ENCODE measurements around the gene TOX3. TPM values are rescaled to one million over a fixed set of nuclear protein-coding genes. Genes with fewer than 3 reads are reported as not detected.

The TOX3 gene
- total RNA-seq, 1 experiment from 2014 or later, result not detected

DNA sequence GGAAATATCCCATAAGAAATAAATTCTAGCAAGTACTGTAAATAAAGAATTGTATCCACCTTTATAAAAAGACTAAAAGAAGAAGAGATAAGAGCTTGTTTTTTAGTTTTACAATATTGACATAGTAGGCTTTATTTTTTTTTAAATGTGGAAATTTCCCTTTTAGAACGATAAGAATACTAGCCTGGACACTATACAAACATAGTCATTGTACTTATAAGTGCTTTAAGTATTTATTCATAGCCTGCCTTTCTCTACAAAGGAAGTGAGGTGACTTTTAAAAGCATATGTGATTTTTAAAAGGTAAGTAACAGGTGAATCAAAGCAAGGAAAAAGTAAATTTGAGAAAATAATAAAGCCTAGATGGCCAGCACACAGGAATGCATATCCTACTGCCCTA lies 17.7 kb downstream of the TOX3 start:
- CTCF ChIA-PET, result no interaction called here
- intact Hi-C loops (cut with micrococcal nuclease), result no loop called here
- TF ChIP-seq, protein P1, sequence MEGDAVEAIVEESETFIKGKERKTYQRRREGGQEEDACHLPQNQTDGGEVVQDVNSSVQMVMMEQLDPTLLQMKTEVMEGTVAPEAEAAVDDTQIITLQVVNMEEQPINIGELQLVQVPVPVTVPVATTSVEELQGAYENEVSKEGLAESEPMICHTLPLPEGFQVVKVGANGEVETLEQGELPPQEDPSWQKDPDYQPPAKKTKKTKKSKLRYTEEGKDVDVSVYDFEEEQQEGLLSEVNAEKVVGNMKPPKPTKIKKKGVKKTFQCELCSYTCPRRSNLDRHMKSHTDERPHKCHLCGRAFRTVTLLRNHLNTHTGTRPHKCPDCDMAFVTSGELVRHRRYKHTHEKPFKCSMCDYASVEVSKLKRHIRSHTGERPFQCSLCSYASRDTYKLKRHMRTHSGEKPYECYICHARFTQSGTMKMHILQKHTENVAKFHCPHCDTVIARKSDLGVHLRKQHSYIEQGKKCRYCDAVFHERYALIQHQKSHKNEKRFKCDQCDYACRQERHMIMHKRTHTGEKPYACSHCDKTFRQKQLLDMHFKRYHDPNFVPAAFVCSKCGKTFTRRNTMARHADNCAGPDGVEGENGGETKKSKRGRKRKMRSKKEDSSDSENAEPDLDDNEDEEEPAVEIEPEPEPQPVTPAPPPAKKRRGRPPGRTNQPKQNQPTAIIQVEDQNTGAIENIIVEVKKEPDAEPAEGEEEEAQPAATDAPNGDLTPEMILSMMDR (IDR thresholded peaks at IDR 0.05; ENCODE audit: unreplicated experiment), result no peak
- DNase-seq (ENCODE audit: unreplicated experiment), result no peak
- Mint-ChIP-seq H3K27ac (ENCODE audit: low read depth, unreplicated experiment) (no peak overlapping the region), H3K36me3 (ENCODE audit: insufficient read depth, unreplicated experiment) (no peaks in the 10 kb centered on the region), H3K4me1 (ENCODE audit: insufficient read depth, unreplicated experiment) (no peaks in the 10 kb centered on the region), H3K4me3 (ENCODE audit: unreplicated experiment) (no peak overlapping the region), H3K27me3 (ENCODE audit: insufficient read depth, unreplicated experiment) (no peaks in the 10 kb centered on the region), H3K9me3 (ENCODE audit: unreplicated experiment) (peaks cover 17% of the 10 kb centered on the region)
- no TSS peak for BruUV-seq (replicated peaks)
- POLR2A ChIA-PET, result no interaction called here

- TF ChIP-seq, protein P1 (IDR thresholded peaks at IDR 0.05; ENCODE audit: unreplicated experiment), result no peak
- no peaks in the 10 kb centered on the region for H3K4me1 Mint-ChIP-seq (ENCODE audit: insufficient read depth, unreplicated experiment)
- CTCF ChIA-PET, result no interaction called here
- peaks cover 17% of the 10 kb centered on the region for H3K9me3 Mint-ChIP-seq (ENCODE audit: unreplicated experiment)
- BruUV-seq (replicated peaks), result no TSS peak
- intact Hi-C loops (cut with micrococcal nuclease), result no loop called here
- H3K4me3 Mint-ChIP-seq (ENCODE audit: unreplicated experiment), result no peak overlapping the region
- no peaks in the 10 kb centered on the region for H3K27me3 Mint-ChIP-seq (ENCODE audit: insufficient read depth, unreplicated experiment)
- H3K36me3 Mint-ChIP-seq (ENCODE audit: insufficient read depth, unreplicated experiment), result no peaks in the 10 kb centered on the region
- no peak for DNase-seq (ENCODE audit: unreplicated experiment)
- no peak overlapping the region for H3K27ac Mint-ChIP-seq (ENCODE audit: low read depth, unreplicated experiment)
- POLR2A ChIA-PET, result no interaction called here
These were observed 18.4 kb downstream of the TOX3 start for GRCh38 chr16:52528393-52529065.

DNA sequence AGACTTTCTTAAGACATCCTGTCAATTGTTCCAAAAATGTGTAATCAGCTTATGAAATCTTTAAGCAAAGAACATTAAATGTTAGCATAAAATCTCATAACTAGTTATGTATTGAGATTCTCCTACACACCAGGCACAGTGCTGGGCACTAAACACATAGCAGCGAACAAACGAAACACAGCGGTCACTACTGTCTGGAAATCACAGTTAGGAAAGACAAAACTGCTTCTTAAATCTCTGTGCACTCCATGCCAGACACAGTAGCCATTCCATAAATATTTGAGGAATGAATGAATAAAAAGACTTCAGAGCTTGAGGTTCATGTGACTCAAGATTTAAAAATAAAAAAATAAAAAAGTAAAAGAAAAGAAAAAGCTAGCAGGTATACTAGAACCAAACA lies 20.1 kb downstream of the TOX3 start:
- peaks cover 25% of the 10 kb centered on the region for H3K9me3 Mint-ChIP-seq (ENCODE audit: unreplicated experiment)
- POLR2A ChIA-PET, result no interaction called here
- no peaks in the 10 kb centered on the region for H3K27me3 Mint-ChIP-seq (ENCODE audit: insufficient read depth, unreplicated experiment)
- BruUV-seq (replicated peaks), result no TSS peak
- H3K4me3 Mint-ChIP-seq (ENCODE audit: unreplicated experiment), result no peak overlapping the region
- H3K27ac Mint-ChIP-seq (ENCODE audit: low read depth, unreplicated experiment), result no peak overlapping the region
- CTCF ChIA-PET, result interaction anchor here (0.6 kb wide), 1 partner anchor 386 kb away, joined by 3 read pairs; no protein-coding TSS in a partner anchor
- no peaks in the 10 kb centered on the region for H3K4me1 Mint-ChIP-seq (ENCODE audit: insufficient read depth, unreplicated experiment)
- DNase-seq (ENCODE audit: unreplicated experiment), result no peak
- TF ChIP-seq, protein P1 (IDR thresholded peaks at IDR 0.05; ENCODE audit: unreplicated experiment), result no peak
- H3K36me3 Mint-ChIP-seq (ENCODE audit: insufficient read depth, unreplicated experiment), result no peaks in the 10 kb centered on the region
- intact Hi-C loops (cut with micrococcal nuclease), result no loop called here

DNA sequence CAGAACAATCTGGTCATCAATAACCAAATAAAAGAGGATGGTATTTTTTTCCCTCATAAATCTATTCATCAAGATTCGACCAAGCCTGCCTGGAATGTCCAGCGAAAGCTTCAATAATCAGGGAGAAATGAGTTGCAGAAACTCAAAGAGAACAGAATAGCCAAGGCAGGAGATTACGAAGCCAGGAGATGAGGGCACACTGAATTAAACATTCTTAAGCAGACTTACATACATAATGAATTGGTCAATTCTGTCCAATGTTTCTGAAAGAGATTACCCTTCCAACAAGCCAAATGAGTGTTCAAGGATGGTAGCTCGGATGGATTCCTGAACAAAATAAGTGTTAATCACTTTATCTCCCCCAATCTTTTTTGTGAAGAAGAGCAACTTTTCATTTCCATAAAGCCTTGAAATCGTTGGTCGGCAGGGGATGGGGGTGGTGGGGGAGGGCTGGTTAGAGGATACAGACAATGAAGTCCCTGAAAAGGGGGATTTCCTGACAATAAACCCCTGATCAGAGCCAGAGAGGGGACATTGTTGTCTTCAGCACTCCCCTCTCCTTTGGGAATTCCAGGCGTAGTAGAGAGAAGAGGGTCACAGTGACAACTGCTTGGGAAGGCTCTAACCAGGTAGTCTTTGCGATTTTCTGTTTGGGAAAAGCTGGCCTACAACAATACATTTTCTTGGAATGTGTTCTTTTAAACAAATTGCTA lies 20.7 kb downstream of the TOX3 start:
- no peak for DNase-seq (ENCODE audit: unreplicated experiment)
- TF ChIP-seq, protein P1 (IDR thresholded peaks at IDR 0.05; ENCODE audit: unreplicated experiment), result no peak
- Mint-ChIP-seq H3K36me3 (ENCODE audit: insufficient read depth, unreplicated experiment) (no peaks in the 10 kb centered on the region), H3K4me3 (ENCODE audit: unreplicated experiment) (no peak overlapping the region), H3K27me3 (ENCODE audit: insufficient read depth, unreplicated experiment) (no peaks in the 10 kb centered on the region), H3K27ac (ENCODE audit: low read depth, unreplicated experiment) (no peak overlapping the region), H3K9me3 (ENCODE audit: unreplicated experiment) (peaks cover 25% of the 10 kb centered on the region), H3K4me1 (ENCODE audit: insufficient read depth, unreplicated experiment) (no peaks in the 10 kb centered on the region)
- CTCF ChIA-PET, result no interaction called here
- no TSS peak for BruUV-seq (replicated peaks)
- intact Hi-C loops (cut with micrococcal nuclease), result no loop called here
- POLR2A ChIA-PET, result no interaction called here

Data from MCF 10A (cell line).